Measurements from ENCODE around the gene JMJD4. TPM values are rescaled to one million over a fixed set of nuclear protein-coding genes. Genes with fewer than 3 reads are reported as not detected.

The JMJD4 gene
- total RNA-seq, 1 experiment from 2014 or later, result 24.4 TPM

DNA sequence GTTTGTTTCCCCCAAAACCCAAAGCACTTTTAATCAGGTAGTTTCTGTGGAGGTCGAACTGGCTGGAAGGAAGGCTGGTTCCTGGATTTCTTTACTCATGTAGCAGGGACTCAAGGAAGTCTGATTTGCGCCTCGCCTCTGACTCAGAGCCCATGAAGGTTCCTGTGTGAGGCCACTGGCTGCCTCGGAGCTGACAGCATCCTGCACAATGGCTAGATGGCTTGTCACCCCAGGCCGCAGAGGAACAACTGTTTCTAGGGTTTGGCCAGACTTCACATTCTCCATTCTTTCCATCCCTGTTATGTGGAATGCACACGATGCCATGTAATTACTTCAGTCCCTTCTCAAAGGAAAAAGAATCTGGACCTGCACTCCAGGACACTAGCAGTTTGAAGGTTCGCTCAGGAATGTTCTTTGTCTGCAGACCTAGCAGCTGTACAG is 41.2 kb upstream of the JMJD4 start:
- Mint-ChIP-seq H3K9me3 (no peaks in the 10 kb centered on the region), H3K27me3 (ENCODE audit: low read depth) (no peaks in the 10 kb centered on the region), H3K4me3 (no peak overlapping the region), H3K27ac (peak overlapping the region in 1 of 3 experiments; percentile 22; a peak in 1 of 7 replicates), H3K36me3 (ENCODE audit: insufficient read depth in 1 of 3, low read depth in 3 of 3) (peaks cover 2 to 26% (median 16%) of the 10 kb centered on the region in 3 experiments; a peak in 5 of 7 replicates), H3K4me1 (no peaks in the 10 kb centered on the region)
- Histone ChIP-seq H3K4ac (ENCODE audit: low read depth, low read length) (no peak overlapping the region), H2BK120ac (ENCODE audit: low read depth, low read length, poor library complexity, severe bottlenecking) (no peak overlapping the region), H2BK5ac (ENCODE audit: insufficient read length, low read length) (no peak overlapping the region), H4K20me1 (ENCODE audit: control insufficient read depth, insufficient read depth, insufficient read length) (no peaks in the 10 kb centered on the region), H3K27ac (ENCODE audit: insufficient read length, low read depth, low read length) (no peak overlapping the region), H3K4me2 (ENCODE audit: insufficient read depth, insufficient read length, low read length) (no peak overlapping the region), H3K18ac (ENCODE audit: insufficient read length, low read depth, low read length) (no peak overlapping the region), H2AK5ac (ENCODE audit: insufficient read length, low read length) (no peak overlapping the region), H2BK20ac (ENCODE audit: low read depth, low read length, poor library complexity, severe bottlenecking) (no peak overlapping the region), H2BK12ac (ENCODE audit: insufficient read length, low read depth, low read length) (no peak overlapping the region), H3K79me1 (ENCODE audit: insufficient read depth, low read depth, low read length, poor library complexity, severe bottlenecking) (no peaks in the 10 kb centered on the region), H3K27me3 (ENCODE audit: insufficient read depth, low read length) (no peaks in the 10 kb centered on the region), H4K5ac (ENCODE audit: insufficient read length, low read depth, low read length) (no peak overlapping the region), H3K79me2 (ENCODE audit: insufficient read depth, low read length) (no peaks in the 10 kb centered on the region), H3K9ac (ENCODE audit: extremely low read depth, insufficient read length, low read length) (no peak overlapping the region), H2BK15ac (ENCODE audit: low read depth, low read length) (no peak overlapping the region), H2AFZ (ENCODE audit: low read length) (no peak overlapping the region), H4K8ac (replicated peaks; ENCODE audit: insufficient read length, low read depth, low read length) (no peak overlapping the region), H3K23ac (ENCODE audit: insufficient read length, low read depth, low read length) (no peak overlapping the region), H3K4me1 (ENCODE audit: insufficient read depth, low read length) (no peaks in the 10 kb centered on the region), H3K23me2 (ENCODE audit: insufficient read length, low read depth, low read length, poor library complexity, severe bottlenecking) (no peaks in the 10 kb centered on the region), H3K9me3 (ENCODE audit: control insufficient read depth, low read depth, low read length) (no peaks in the 10 kb centered on the region), H4K91ac (ENCODE audit: insufficient read length, low read depth, low read length) (no peak overlapping the region), H3T11ph (ENCODE audit: low read length) (no peak overlapping the region), H3K14ac (ENCODE audit: insufficient read depth, low read length) (no peak overlapping the region), H3K56ac (ENCODE audit: insufficient read length, low read depth, low read length) (no peak overlapping the region)
- WGBS (ENCODE audit: extremely low coverage, insufficient read length, low lambda C conversion rate), result no CpG with 5 or more reads among the region's 7 CpGs
- TF ChIP-seq, protein P1, sequence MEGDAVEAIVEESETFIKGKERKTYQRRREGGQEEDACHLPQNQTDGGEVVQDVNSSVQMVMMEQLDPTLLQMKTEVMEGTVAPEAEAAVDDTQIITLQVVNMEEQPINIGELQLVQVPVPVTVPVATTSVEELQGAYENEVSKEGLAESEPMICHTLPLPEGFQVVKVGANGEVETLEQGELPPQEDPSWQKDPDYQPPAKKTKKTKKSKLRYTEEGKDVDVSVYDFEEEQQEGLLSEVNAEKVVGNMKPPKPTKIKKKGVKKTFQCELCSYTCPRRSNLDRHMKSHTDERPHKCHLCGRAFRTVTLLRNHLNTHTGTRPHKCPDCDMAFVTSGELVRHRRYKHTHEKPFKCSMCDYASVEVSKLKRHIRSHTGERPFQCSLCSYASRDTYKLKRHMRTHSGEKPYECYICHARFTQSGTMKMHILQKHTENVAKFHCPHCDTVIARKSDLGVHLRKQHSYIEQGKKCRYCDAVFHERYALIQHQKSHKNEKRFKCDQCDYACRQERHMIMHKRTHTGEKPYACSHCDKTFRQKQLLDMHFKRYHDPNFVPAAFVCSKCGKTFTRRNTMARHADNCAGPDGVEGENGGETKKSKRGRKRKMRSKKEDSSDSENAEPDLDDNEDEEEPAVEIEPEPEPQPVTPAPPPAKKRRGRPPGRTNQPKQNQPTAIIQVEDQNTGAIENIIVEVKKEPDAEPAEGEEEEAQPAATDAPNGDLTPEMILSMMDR (conservative IDR thresholded peaks at IDR 0.05), result no peak
- no peak for DNase-seq

Data from H9 (cell line).